Smooth muscle cell of the brain vasculature (primary cell): ENCODE data around the gene ASPDH.
"Not testable (repeated sequence)": the region's sequence is repeated elsewhere in the genome, so short reads cannot be mapped to it uniquely, and the experiment has no call there.

Experiments
- DNase-seq: peaks from one replicate; pipeline ENCODE4 v3.0.0-alpha.2; 2012; ENCODE audit warnings: low read depth, low spot score

The ASPDH gene

DNA sequence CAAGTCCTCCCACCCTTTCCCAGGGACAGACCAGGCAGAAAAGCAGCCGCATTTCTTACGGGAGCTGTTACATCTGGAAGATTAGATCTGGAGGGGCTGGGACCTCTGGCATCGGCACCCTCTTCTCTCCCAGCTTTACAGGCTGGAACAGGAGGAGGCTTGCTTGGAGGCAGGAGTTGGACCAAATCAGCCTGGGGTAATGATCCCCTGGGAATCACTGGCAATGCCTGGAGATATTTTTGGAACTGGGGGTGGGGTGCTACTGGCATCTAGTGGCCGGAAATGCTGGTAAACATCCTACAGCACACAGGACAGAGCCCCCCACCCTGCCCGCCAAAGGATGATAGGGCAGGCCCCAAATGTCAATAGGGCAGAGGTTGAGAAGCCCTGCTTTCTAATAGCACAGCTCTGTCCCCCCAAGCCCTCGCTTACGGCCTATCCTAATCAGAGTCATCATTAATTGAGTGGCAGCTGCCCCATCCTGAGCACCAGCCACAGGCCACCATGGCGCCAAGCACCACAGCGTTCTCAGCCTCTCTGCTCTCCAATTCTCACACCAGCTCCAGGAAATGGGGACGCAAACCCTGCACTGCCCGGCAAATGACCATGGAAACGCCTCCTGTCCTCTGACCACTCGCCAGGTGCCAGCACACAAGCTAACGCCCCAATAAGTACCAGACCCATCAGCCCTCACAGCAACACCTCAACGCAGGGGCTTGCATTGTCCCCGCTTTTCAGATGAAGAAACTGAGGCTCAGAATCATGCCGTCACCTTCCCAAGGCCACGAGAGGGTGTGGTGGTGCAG lies 33.9 kb upstream of the ASPDH start:
- no peak for DNase-seq

DNA sequence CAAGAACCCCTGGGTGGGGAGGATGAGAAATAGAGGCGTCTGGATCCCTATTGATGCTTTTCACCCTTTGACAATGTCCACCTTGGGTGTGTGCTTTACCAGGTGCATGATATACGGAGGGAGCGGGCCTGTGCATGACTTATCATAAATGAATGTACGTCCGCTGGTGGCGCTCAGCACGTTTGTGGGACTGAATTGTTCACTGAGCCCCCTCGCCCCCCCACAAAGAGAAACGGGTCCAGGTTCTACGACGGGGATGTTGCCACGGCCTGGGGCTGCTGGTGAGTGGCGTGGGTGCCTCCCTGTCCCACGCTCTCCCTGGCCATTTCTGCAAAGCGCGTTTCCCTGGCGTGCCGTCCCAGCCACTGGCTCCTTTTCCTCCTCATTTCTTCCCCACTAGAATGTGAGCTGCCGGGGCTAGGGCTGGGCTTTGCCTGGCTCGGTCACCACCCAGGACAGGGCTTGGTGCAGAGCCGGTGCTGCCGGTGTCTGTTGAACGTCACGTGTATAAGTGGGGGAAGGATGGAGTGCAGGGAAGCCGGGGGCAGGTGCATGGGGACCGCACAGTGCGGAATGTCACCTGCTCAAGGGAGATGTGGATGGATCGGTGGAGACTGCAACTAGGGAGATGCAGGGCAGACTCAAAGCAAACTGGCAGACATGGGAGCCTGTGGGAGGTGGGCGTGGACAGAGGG lies 33.0 kb upstream of the ASPDH start:
- DNase-seq: no peak

DNA sequence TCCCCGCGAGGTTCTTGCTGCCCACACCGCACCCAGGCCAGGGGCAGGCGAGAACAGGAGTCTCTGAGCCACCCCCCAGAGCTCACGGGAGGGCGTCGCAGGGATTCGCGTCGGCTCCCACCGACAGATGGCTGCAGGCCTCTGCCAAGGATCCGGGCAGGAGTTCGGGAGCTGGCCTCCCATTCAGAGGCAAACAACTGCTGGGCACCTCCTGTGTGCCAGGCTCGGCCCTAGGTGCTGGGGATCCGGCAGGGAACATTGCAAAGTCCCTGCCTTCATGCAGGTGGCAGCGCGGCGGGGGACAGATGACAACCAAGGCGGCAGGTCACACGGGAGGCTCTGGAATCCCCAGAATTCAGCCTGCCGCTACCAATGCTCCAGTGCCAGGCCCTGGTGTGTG lies 29.2 kb upstream of the ASPDH start:
- no peak for DNase-seq

DNA sequence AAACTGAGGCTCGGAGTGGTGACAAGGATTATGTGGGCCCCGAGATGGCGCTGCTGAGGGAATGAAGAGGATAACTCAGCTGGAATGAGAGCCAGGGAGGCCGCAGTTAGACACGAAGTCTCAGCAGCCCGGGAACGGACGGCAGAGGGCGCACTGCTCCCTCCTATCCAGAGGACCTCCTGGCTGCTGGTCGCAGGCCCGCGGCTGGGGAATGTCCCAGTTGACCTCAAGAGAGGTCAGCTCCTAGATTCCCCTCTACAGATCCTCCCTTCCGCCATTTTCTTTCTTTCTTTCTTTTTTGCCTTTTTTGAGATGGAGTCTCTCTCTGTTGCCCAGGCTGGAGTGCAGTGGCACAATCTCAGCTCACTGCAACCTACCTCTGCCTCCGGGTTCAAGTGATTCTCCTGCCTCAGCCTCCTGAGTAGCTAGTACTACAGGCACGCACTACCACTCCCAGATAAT lies 24.1 kb upstream of the ASPDH start:
- DNase-seq: peak; percentile 28

DNA sequence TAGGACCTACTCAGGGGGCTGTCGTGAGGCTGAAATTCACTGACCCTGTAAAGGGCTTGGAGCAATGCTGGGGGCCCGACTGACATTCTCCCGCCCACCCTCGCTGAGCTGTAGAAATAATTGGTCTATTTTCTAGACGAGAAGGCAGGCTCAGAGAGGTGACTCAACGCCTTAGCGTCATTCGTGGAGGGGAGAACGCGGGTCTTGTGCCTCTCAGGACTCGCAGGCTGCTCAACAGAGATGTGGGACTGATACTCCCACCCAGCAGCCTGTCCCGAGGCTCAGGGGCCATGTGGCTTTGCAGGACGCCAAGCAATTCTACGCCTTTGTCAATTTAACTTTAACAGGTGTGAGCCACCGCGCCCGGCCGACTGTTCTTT lies 23.6 kb upstream of the ASPDH start:
- no peak for DNase-seq

DNA sequence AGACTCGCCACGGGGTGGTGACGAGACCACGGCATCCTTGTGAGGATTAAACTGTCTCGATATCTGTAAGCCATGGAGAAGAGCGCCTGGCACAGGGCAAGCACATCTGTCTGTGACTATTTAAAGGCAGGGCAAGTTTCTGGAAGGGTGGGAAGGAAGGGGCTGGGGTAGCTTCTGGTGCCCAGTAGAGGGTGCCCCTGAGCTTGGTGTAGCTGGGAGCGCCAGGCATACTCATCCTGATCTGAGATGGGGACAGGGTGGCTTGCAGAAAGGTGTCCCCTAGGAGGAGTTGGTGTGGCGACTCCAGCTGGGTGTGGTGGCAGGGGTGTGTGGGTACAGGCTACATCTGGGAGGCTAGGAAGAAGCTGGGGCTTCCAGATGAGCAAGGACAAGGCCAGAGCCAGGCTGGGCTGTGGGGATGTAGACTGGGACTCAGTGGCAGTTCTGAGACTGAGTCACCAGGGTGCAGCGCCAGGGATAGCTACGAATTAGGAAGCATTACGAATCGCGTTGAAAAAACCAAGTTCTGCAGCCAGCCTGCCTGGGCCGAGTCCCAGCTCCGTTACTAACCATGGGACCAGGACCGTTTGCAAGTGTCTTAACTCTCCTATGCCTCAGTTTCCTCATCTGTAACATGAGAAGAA lies 23.1 kb upstream of the ASPDH start:
- DNase-seq: no peak

DNA sequence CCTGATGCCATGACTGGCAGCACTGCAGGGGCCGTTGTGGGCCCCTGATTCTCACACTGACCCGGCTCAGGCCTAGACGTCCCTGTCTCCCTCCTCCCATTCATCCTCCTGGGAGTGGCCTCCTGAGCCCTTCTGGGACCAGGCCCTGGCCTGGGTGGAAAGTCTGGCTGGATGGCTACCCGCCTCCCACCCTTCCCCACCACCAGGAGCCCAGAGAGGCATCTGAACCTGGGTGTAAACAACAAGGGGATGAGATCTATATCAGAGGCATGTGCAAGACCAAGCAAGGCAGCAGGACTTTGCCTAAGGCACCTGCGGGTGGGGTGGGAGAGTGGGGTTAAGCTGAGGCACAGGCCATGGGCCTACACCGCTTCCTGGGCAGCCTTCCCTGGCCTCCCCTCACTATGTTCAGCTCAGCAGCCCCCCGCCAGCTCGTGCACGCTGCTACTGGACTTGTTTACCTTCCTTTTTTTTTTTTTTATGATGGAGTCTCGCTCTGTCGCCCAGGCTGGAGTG lies 22.0 kb upstream of the ASPDH start:
- DNase-seq: no peak

DNA sequence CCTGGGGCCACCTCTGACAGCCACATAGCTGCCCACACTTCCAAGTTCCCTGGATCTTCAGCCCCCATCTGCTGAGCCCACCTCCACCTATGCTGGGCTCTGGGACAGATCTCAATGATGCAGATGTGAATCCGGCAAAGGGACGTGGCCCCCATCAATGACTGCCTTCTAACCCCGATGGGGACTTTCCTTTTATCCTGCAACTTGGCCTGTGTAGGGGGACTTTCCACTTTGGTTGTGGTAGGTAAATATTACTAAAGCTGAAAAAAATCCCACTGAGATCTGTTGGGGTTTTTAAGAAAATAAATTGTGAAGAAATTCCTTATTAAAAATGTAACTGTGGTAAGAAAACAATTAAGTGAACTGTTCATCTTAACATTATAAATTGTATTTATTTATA lies 20.8 kb upstream of the ASPDH start:
- no peak for DNase-seq

DNA sequence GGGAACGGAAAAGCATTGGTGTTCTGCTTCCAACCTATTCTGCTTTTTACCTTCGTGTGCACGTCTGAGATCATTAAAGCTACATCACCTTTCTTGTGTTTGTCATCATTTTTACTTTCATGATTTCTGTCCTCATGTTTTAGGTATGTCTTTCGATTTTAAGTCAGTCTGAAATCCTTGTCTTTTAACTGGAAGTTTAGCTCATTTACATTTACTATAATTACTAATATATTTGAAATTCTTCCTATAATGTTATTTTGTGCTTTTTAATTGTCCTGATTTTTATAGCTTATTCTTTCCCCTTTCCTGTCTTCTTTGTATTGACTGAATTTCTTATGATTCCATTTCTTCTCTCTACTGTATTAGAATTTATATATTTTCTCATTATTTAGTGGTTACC lies 19.2 kb upstream of the ASPDH start:
- DNase-seq: no peak

DNA sequence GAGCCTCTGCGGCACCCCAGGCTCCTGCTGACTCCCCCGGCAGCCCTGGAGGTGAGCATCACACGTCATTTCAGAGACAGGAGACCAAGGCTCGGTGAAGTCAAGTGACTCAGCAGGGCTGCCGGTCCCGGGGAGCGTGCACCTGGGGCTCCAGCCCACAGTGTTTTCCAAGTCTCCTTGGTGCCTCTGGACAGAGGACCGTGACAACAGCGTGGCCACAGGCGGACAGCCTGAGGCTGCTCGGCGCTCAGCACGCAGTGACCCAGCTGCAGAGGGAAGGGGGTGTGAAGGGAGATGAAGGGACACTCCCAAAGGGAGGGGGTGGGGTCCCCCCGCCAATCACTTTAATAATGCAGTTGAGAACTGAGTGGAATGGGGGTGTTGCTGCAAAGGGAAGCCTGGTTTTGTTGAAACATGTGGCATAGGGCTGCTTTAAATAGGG lies 17.5 kb upstream of the ASPDH start:
- DNase-seq: no peak

DNA sequence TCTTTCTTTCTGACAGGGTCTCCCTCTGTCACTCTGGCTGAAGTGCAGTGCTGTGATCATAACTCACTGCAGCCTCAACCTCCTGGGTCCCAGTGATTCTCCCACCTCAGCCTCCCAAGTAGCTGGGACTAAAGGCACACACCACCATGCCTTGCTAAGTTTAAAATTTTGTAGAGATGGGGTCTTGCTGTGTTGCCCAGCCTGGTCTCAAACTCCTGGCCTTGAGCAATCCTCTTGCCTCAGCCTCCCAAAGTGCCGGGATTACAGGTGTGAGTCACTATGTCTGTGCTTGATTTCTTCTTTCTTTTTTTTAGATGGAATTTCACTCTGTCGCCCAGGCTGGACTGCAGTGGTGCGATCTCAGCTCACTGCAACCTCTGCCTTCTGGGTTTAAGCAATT lies 14.3 kb upstream of the ASPDH start:
- DNase-seq: not testable (repeated sequence)

DNA sequence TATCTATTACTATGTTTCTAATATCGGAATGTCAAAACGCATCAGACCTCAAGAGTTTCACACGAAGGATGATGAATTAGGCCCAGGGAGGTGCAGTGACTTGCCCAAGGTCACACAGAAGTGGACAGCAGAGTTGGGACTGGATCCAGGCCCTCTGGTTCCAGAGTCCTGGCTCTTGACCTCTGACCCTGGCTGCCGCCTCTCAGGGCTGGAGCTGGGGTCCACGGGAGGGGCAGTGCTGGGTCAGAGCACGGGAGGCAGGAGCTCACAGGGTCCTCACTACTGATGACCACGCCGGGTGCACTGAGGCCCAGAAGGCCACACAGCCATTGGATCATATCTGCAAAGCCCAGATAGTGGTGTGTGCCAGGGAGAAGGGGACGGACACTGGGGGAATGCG lies 9.2 kb upstream of the ASPDH start:
- DNase-seq: no peak

DNA sequence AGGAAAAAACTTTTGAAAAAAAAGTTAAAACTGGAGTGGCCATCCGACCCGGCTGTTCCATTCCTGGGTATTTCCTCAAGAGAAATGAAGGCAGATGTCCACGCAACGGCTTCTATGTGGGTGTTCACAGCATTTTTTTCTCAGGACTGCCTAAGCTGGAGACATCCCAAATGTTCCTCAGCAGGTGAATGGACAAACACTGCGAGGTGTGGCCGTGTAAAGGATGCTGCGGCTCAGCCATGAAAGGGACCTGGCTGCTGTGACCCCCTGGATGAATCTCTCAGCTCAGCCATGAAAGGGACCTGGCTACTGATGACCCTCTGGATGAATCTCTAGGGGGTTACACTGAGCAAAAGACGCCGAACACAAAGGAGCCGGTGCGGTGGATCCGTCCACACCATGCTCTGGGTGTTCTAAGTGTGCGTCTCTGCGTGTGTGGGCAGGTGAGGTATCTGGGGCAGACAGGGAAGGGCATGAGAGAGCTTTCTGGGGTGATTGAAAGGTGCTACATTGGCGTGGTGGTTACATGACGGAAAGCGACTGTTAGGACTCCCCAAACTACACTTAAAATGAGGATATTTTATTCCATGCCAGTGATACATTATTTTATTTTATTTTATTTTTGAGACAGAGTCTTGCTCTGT lies 7.2 kb upstream of the ASPDH start:
- DNase-seq: no peak

DNA sequence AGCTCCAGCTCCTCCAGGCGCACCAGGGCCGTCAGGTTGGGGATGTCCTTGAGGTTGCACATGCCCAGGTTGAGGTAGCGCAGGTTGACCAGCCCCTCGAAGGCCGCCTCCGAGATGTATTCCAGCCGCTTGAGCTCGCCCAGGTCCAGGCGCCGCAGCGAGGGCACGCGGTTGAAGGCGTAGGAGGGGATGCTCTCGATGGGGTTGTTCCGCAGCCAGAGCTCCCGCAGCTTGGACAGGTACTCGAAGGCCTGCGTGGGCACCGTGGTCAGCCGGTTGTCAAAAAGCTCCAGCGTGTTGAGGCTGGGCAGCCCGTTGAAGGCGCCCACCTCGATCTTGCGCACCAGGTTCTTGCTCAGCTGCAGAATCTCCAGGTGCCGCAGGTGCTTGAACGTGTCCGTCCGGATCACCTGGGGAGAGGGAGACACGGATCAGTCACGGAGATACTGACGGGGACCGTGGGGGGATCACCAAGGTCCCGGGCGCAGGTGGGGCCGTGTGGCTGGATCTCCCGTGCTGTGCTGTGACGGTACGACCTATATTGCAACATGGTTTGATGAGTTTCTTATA lies 5.4 kb upstream of the ASPDH start:
- no peak for DNase-seq

DNA sequence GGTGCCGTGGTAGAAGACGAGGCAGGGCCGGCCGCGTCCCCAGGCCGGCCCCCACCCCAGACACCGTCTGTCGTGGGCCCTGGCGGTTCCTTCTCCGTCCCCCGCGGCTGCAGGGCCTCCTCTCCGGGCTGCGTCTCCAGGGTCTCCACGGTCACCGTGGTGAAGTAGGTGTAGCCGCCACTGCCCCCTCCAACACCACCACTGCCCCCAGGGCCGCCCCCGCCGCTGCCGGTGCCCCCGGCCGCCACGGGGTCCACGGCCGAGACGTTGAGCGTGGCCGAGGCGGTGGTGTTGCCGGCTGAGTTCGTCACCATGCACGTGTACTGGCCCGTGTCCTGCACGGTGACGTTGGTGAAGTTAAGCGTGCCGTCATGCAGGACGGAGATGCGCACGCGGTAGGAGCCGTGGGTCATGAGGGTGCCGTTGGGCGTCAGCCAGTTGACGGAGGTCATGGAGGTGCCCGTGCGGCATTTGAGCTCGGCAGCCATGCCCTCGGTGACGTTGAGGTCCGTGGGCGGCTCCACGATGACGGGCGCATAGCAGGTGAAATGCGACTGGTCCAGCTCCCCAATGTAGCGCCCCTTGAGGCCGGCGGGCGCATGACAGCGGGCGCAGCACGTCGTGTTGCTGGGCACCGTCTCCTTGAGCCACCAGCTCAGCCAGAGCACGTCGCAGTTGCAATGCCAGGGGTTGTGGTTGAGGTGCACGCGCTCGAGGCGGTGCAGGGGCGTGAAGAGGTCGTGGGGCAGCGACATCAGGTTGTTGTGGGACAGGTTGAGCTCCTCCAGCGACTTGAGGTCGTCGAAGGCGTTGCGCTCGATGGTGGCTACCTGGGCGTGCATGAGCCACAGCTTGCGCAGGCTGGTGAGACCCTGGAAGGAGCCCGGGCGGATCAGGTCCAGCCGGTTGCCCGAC lies 4.6 kb upstream of the ASPDH start:
- DNase-seq: no peak

DNA sequence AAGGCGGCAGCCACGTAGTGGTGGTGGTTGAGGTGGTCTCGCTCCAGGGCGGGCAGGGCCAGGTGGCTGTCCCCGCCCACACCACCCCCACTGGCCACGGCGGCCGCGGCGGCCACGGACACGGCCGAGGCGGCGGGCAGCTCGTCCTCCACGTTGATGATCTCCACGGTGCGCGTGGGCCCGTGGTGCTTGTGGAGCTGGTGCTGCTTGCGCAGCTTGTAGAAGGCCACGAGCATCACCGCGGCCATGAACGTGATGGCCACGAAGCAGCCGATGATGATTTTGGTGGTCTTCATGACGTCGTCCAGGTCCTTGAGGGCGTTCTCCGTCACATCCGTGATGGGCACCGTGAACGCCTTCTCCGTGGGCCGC lies 4.0 kb upstream of the ASPDH start:
- DNase-seq: no peak

DNA sequence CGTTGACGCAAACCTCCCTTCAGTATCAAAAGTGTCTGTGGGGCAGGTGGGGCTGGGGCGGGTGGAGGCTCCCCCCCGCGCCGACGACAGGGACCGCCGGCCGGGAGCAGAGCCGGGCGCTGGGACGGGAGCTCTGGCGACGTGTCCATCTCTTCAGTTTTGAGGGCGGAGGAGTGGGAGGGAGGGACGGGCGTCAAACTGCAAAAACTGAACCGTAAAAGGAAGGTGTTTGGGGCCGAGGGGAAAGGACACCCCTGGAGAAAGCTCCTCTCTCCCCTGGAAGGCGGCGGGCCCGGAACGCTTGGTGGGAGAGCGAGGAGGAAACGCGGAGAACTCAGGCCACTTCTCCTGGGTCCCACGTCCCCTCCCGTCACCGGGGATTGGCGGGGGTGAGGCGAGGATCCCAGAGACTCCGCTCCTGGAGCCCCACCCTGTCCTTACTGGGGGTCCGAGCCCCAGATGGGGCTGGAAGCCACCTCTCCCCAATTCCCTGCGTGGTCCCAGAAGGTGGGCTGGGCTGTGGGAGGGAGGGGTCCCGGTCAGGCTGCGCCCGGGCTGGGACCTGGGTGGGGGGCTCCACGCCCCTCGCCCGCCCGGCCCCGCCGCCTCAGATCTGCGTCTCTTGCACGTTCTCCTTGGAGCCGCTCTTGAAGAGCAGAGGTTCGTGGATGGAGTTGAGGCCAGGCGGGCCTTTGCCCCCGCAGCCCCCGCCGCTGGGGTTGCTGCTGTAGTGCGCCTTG lies 3.4 kb upstream of the ASPDH start:
- DNase-seq: no peak

DNA sequence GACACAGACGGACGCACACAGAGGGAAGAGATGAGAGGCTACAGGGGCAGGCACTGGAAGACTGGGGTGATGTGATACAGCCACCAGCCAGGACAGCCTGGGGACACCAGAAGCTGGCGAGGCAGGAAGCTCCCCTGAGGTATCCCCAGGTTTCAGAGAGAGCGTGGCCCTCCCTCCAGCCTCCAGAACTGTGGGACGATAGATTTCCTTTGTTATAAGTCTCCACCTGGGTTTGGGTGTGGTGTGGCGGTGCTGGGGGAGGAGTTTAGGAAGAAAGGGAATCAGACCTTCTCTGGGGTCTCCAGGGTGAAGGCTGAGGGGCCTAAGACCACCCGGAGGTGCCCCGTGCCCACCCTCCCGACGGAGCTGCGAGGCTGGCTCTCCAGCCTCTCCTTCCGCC lies 2.7 kb upstream of the ASPDH start:
- no peak for DNase-seq

DNA sequence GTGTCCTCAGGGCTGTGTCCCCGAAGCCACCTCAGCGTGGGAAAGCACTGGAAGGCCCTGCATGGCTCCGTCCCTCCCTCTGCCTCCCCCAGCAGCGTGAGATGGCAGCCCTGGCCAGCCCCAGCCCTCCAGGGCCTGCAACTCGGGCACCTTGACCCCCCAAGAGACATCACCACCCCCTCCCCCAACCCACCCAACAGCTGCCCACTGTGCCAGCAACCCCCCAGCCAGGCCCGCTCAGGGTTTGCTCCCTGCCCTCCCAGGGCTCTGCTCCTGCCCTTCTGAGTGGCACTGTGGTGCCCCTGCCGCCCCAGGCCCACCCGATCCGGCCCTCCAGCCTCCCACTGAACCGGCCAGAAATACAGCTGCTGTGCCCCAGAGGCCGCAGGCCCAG lies 1.5 kb upstream of the ASPDH start:
- DNase-seq: no peak
